H9 (cell line): Measurements from ENCODE around the gene CDC42EP4. TPM values are rescaled to one million over a fixed set of nuclear protein-coding genes. Genes with fewer than 3 reads are reported as not detected.
A peak's percentile ranks its signal among the peaks of the same experiment; 100 is the strongest.

Source experiments
- DNase-seq: peaks from one replicate; pipeline ENCODE4 v3.0.0-alpha.2; 2017
- H2AFZ ChIP-seq: one replicate; pipeline ENCODE4 v1.6.1; 2013; ENCODE audit warnings: mild to moderate bottlenecking, low read length, control low read depth, moderate library complexity
- H2AK5ac ChIP-seq: 2 replicates; pipeline ENCODE4 v1.6.1; 2013; ENCODE audit warnings: low read length, control low read depth, mixed read lengths; ENCODE audit not compliant: insufficient read length
- H2BK120ac ChIP-seq: one replicate; pipeline ENCODE4 v1.6.1; 2013; ENCODE audit warnings: low read depth, mild to moderate bottlenecking, low read length, control low read depth, inconsistent platforms; ENCODE audit not compliant: poor library complexity, severe bottlenecking
- H2BK12ac ChIP-seq: 2 replicates; pipeline ENCODE4 v1.6.1; 2013; ENCODE audit warnings: low read length, control low read depth, mixed read lengths, low read depth; ENCODE audit not compliant: insufficient read length
- H2BK15ac ChIP-seq: 2 replicates; pipeline ENCODE4 v1.6.1; 2013; ENCODE audit warnings: low read depth, low read length, control low read depth
- H2BK20ac ChIP-seq: one replicate; pipeline ENCODE4 v1.6.1; 2013; ENCODE audit warnings: low read depth, mild to moderate bottlenecking, low read length, control low read depth, inconsistent platforms; ENCODE audit not compliant: poor library complexity, severe bottlenecking
- H2BK5ac ChIP-seq: 2 replicates; pipeline ENCODE4 v1.6.1; 2013; ENCODE audit warnings: low read length, control low read depth, mixed read lengths; ENCODE audit not compliant: insufficient read length
- H3K14ac ChIP-seq: 2 replicates; pipeline ENCODE4 v1.6.1; 2013; ENCODE audit warnings: low read length, control low read depth; ENCODE audit not compliant: insufficient read depth
- H3K18ac ChIP-seq: 2 replicates; pipeline ENCODE4 v1.6.1; 2013; ENCODE audit warnings: low read depth, mild to moderate bottlenecking, mixed read lengths, low read length, control low read depth; ENCODE audit not compliant: insufficient read length
- H3K23ac ChIP-seq: 2 replicates; pipeline ENCODE4 v1.6.1; 2013; ENCODE audit warnings: low read length, control low read depth, mixed read lengths, low read depth; ENCODE audit not compliant: insufficient read length
- H3K23me2 ChIP-seq: 2 replicates; pipeline ENCODE4 v1.6.1; 2013; ENCODE audit warnings: low read depth, mild to moderate bottlenecking, mixed read lengths, low read length, control low read depth; ENCODE audit not compliant: insufficient read length, poor library complexity, severe bottlenecking
- H3K27ac ChIP-seq: 2 replicates; pipeline ENCODE4 v1.5.1; 2013; ENCODE audit warnings: low read length, control low read depth, mixed read lengths, low read depth; ENCODE audit not compliant: insufficient read length
- H3K27me3 ChIP-seq: 2 replicates; pipeline ENCODE4 v1.6.1; 2013; ENCODE audit warnings: low read length, control low read depth, inconsistent platforms; ENCODE audit not compliant: insufficient read depth
- H3K4ac ChIP-seq: 2 replicates; pipeline ENCODE4 v1.6.1; 2013; ENCODE audit warnings: low read depth, mild to moderate bottlenecking, control low read depth, inconsistent platforms, low read length, moderate library complexity
- H3K4me1 ChIP-seq: 2 replicates; pipeline ENCODE4 v1.6.1; 2013; ENCODE audit warnings: low read length, control low read depth, inconsistent platforms; ENCODE audit not compliant: insufficient read depth
- H3K4me2 ChIP-seq: 2 replicates; pipeline ENCODE4 v1.6.1; 2013; ENCODE audit warnings: low read length, control low read depth, mixed read lengths; ENCODE audit not compliant: insufficient read length, insufficient read depth
- H3K56ac ChIP-seq: 2 replicates; pipeline ENCODE4 v1.6.1; 2013; ENCODE audit warnings: low read depth, mild to moderate bottlenecking, mixed read lengths, low read length, control low read depth; ENCODE audit not compliant: insufficient read length
- H3K79me1 ChIP-seq: 2 replicates; pipeline ENCODE4 v1.6.1; 2013; ENCODE audit warnings: low read depth, mild to moderate bottlenecking, moderate library complexity, low read length, control low read depth, inconsistent platforms; ENCODE audit not compliant: insufficient read depth, poor library complexity, severe bottlenecking
- H3K79me2 ChIP-seq: 2 replicates; pipeline ENCODE4 v1.6.1; 2013; ENCODE audit warnings: low read length, control low read depth, inconsistent platforms; ENCODE audit not compliant: insufficient read depth
- H3K9ac ChIP-seq: 2 replicates; pipeline ENCODE4 v1.6.1; 2013; ENCODE audit warnings: low read length, control low read depth, mixed read lengths; ENCODE audit not compliant: insufficient read length; ENCODE audit errors: extremely low read depth
- H3K9me3 ChIP-seq: one replicate; pipeline ENCODE4 v1.6.1; 2013; ENCODE audit warnings: low read depth, low read length, inconsistent platforms; ENCODE audit not compliant: control insufficient read depth
- H3T11ph ChIP-seq: one replicate; pipeline ENCODE4 v1.6.1; 2013; ENCODE audit warnings: mild to moderate bottlenecking, low read length, control low read depth, inconsistent platforms
- H4K20me1 ChIP-seq: one replicate; pipeline ENCODE4 v1.6.1; 2013; ENCODE audit not compliant: control insufficient read depth, insufficient read length, insufficient read depth
- H4K5ac ChIP-seq: 2 replicates; pipeline ENCODE4 v1.6.1; 2013; ENCODE audit warnings: low read depth, mild to moderate bottlenecking, mixed read lengths, low read length, control low read depth; ENCODE audit not compliant: insufficient read length
- H4K8ac ChIP-seq: replicated peaks from 2 replicates; pipeline ENCODE4 v1.6.1; 2013; ENCODE audit warnings: low read length, control low read depth, mixed read lengths, low read depth; ENCODE audit not compliant: insufficient read length
- H4K91ac ChIP-seq: 2 replicates; pipeline ENCODE4 v1.6.1; 2013; ENCODE audit warnings: low read depth, mild to moderate bottlenecking, moderate library complexity, mixed read lengths, low read length, control low read depth; ENCODE audit not compliant: insufficient read length
- H3K27ac Mint-ChIP-seq, 3 experiments: 2 replicates in 2 of 3; 3 replicates in 1 of 3; pipeline ENCODE4 v1.8.0; 2020 to 2021; ENCODE audit warnings: mixed read lengths in 3 of 3, mild to moderate bottlenecking in 1 of 3, moderate library complexity in 1 of 3
- H3K27me3 Mint-ChIP-seq: 2 replicates; pipeline ENCODE4 v1.8.0; 2021; ENCODE audit warnings: low read depth, mild to moderate bottlenecking, moderate library complexity, mixed read lengths
- H3K36me3 Mint-ChIP-seq, 3 experiments: 2 replicates in 2 of 3; 3 replicates in 1 of 3; pipeline ENCODE4 v1.8.0; 2020 to 2021; ENCODE audit warnings: low read depth in 3 of 3, mixed read lengths in 3 of 3; ENCODE audit not compliant: insufficient read depth in 1 of 3
- H3K4me1 Mint-ChIP-seq, 2 experiments: 2 replicates each; pipeline ENCODE4 v1.8.0; 2020; ENCODE audit warnings: mixed read lengths in 2 of 2
- H3K4me3 Mint-ChIP-seq, 2 experiments: 2 replicates in 1 of 2; 3 replicates in 1 of 2; pipeline ENCODE4 v1.8.0; 2020 to 2021; ENCODE audit warnings: mild to moderate bottlenecking in 2 of 2, mixed read lengths in 2 of 2, moderate library complexity in 1 of 2
- H3K9me3 Mint-ChIP-seq, 2 experiments: 2 replicates in 1 of 2; 3 replicates in 1 of 2; pipeline ENCODE4 v1.8.0; 2020; ENCODE audit warnings: mild to moderate bottlenecking in 2 of 2, mixed read lengths in 2 of 2, moderate library complexity in 1 of 2
- CTCF ChIP-seq: fragments of 200-600 bp; sonication (generic); conservative IDR thresholded peaks from 3 replicates; pipeline ENCODE4 v1.8.0; 2021; ENCODE audit warnings: antibody characterized with exemption, mild to moderate bottlenecking
- WGBS: extraction: QIAGEN DNeasy Blood & Tissue Kit; methylation state at CpG from one replicate; pipeline ENCODE4 v1.1.7; 2013; ENCODE audit warnings: missing lambda C conversion rate, low lambda C conversion rate, mixed read lengths; ENCODE audit not compliant: insufficient read length; ENCODE audit errors: extremely low coverage; 5-methylcytosine and 5-hydroxymethylcytosine counted together
- total RNA-seq: library from RNA; stranded (reverse); gene quantifications from 2 replicates; pipeline ENCODE4 v1.2.1, GENCODE V29; 2021

CDC42EP4 gene
- total RNA-seq, 1 experiment from 2014 or later, result 27.1 TPM

- H3K4me1 ChIP-seq, result peaks cover 6% of the 10 kb centered on the region
- H2BK120ac ChIP-seq, result no peak overlapping the region
- H3K4me3 Mint-ChIP-seq, result no peak overlapping the region; a peak in 1 of 5 replicates
- H2BK20ac ChIP-seq, result no peak overlapping the region
- DNase-seq, result peak; percentile 79
- no peak overlapping the region for H2AK5ac ChIP-seq
- H3K27ac Mint-ChIP-seq, result peak overlapping the region in 2 of 3 experiments; percentile 44 to 72; a peak in 3 of 7 replicates
- H3K79me1 ChIP-seq, result no peaks in the 10 kb centered on the region
- no peaks in the 10 kb centered on the region for H3K79me2 ChIP-seq
- peaks cover under 1% of the 10 kb centered on the region for H3K23me2 ChIP-seq
- H2BK5ac ChIP-seq, result no peak overlapping the region
- WGBS, result no CpG with 5 or more reads among the region's 19 CpGs
- H3K9me3 ChIP-seq, result no peaks in the 10 kb centered on the region
- H3K4me2 ChIP-seq, result no peak overlapping the region
- H2BK12ac ChIP-seq, result no peak overlapping the region
- no peak overlapping the region for H2BK15ac ChIP-seq
- H3K27me3 Mint-ChIP-seq, result no peaks in the 10 kb centered on the region; the same call in none of the 2 replicates
- no peaks in the 10 kb centered on the region for H3K27me3 ChIP-seq
- H3K36me3 Mint-ChIP-seq, result peaks cover 0 to 16% (median 0%) of the 10 kb centered on the region in 3 experiments; a peak in 3 of 7 replicates
- H3K4me1 Mint-ChIP-seq, result peaks cover 45 to 52% of the 10 kb centered on the region in 2 experiments
- TF ChIP-seq CTCF, result peak; percentile 60
- H3K9ac ChIP-seq, result no peak overlapping the region
- H4K91ac ChIP-seq, result no peak overlapping the region
- no peak overlapping the region for H4K8ac ChIP-seq
- 0 out of 2 replicates have a peak overlapping the region, but pooled peaks have one; percentile 5 for H3K14ac ChIP-seq
- H3K9me3 Mint-ChIP-seq, result no peaks in the 10 kb centered on the region
- H3K27ac ChIP-seq, result no peak overlapping the region
- H4K20me1 ChIP-seq, result no peaks in the 10 kb centered on the region
- H3K4ac ChIP-seq, result no peak overlapping the region
- no peak overlapping the region for H3K18ac ChIP-seq
- no peak overlapping the region for H3K23ac ChIP-seq
- no peak overlapping the region for H4K5ac ChIP-seq
- H2AFZ ChIP-seq, result no peak overlapping the region
- H3T11ph ChIP-seq, result no peak overlapping the region
- no peak overlapping the region for H3K56ac ChIP-seq
Observed at GRCh38 chr17:73348018-73348828, 36.4 kb upstream of the CDC42EP4 start.
